Pancreas (tissue), 10 donors: ENCODE measurements around the gene PUM2. TPM values are rescaled to one million over a fixed set of nuclear protein-coding genes. Genes with fewer than 3 reads are reported as not detected.
A peak's percentile ranks its signal among the peaks of the same experiment; 100 is the strongest.

Experiments used
- ATAC-seq, 4 donors: fragments of 200-7000 bp; cut with Tn5 transposase; one replicate each; pipeline versions ENCODE4 v1.8.0 to v1.9.1; 2020; ENCODE audit warnings: mild to moderate bottlenecking in 4 of 4, moderate library complexity in 4 of 4
- DNase-seq, 6 donors: peaks; one replicate each; pipeline ENCODE4 v3.0.0-alpha.2; 2020
- FAIRE-seq: peaks from 2 replicates; lab custom pipeline; 2012; peaks lifted over from hg19 to GRCh38; lab: Jason Lieb, UNC
- H3K27ac ChIP-seq, 4 donors: fragments of 200-600 bp; sonication (generic); 1 replicate in 3 of 4; 2 replicates in 1 of 4; pipeline versions ENCODE4 v1.5.0 to v1.8.0; 2020
- H3K27me3 ChIP-seq, 4 donors: fragments of 200-600 bp; one replicate each; pipeline ENCODE4 v1.8.0; 2021
- H3K36me3 ChIP-seq, 3 donors: fragments of 200-600 bp; sonication (generic) in 1 of 3; one replicate each; pipeline versions ENCODE4 v1.5.0 to v1.8.0; 2020 to 2021
- H3K4me1 ChIP-seq, 3 donors: fragments of 200-600 bp; one replicate each; pipeline ENCODE4 v1.8.0; 2021
- H3K4me3 ChIP-seq, 4 donors: fragments of 200-600 bp; sonication (generic) in 2 of 4; one replicate each; pipeline versions ENCODE4 v1.5.0 to v1.8.0; 2020 to 2021
- H3K9me3 ChIP-seq, 4 donors: fragments of 200-600 bp; one replicate each; pipeline ENCODE4 v1.8.0; 2021
- WGBS, 2 donors: extraction: QIAGEN DNeasy Blood & Tissue Kit; methylation state at CpG; one replicate each; pipeline ENCODE4 v1.1.7; 2013; 5-methylcytosine and 5-hydroxymethylcytosine counted together
- intact Hi-C, 3 donors: fragments of 100-400 bp; cut with DNase I; formaldehyde crosslinking; loops; one replicate each; pipeline versions ENCODE4 v1.11.1 to v1.14.2; 2022
- polyA plus RNA-seq, 2 donors: library from polyadenylated mRNA; stranded (reverse); fragments of 200-250 nt; gene quantifications; one replicate each; pipeline ENCODE4 v1.2.3, GENCODE V29; 2013
- total RNA-seq, 6 donors: library from RNA; stranded (reverse); fragmentation: NEBNext Ultra II Directional in 4 of 6; extraction: Animal tissue kit (Norgen Biotek cat#: 25700) in 4 of 6; gene quantifications; one replicate each; pipeline versions ENCODE4 v1.2.1 to v1.2.4, GENCODE V29; 2021 to 2023
- TF ChIP-seq, protein P1 (sequence below), 4 donors: fragments of 200-600 bp; sonication (generic) in 3 of 4; IDR thresholded peaks; one replicate each; pipeline versions ENCODE4 v1.5.0 to v1.8.0; 2021; ENCODE audit warnings: antibody characterized with exemption in 4 of 4
- donor health status: healthy with polysubstance abuse.
- donor health status: DM: no; HTN: no; CAD: no; lungs with moderate emphysema.
- donor health status: DM: no; HTN: no; CAD: no.
- donor health status: control.
- donor health status: control.
- donor health status: Bipolar disorder and iron deficiency.
- donor health status: DM: yes; HTN: yes; CAD: no.
- donor health status: DM: no; HTN: no; CAD: no.
- donor health status: DM: no; HTN: no; CAD: no.
- donor health status: DM: yes; HTN: yes; CAD: no.

PUM2 gene
- total and polyA plus RNA-seq, 8 donors = 17.0 to 70.2 (median 40.8) TPM

DNA sequence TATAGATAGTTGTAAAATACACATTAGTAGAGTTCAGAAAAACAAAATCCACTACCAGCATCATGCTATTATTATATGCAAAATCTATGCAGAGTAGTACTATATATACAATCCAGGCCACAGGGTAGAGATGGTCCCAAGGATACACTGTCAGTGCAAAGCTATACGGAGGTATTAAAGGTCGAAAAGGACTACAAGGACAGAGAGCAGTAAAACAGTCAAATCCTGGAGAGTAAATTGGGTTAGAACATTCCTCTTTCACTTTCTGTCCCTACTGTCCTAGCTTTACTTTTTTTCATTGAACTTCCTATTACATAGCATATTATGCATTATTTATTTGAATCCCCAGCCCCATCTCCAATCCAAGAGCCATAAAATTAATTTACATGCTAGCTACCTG is 86.0 kb downstream of the PUM2 start:
- no peak overlapping the region for H3K4me3 ChIP-seq
- H3K27me3 ChIP-seq = no peaks in the 10 kb centered on the region
- ATAC-seq = no peak
- intact Hi-C loops = no loop called here
- H3K9me3 ChIP-seq = no peaks in the 10 kb centered on the region
- peaks cover 0 to 13% (median 8%) of the 10 kb centered on the region in 3 donors for H3K36me3 ChIP-seq
- no peak for FAIRE-seq
- TF ChIP-seq, protein P1, sequence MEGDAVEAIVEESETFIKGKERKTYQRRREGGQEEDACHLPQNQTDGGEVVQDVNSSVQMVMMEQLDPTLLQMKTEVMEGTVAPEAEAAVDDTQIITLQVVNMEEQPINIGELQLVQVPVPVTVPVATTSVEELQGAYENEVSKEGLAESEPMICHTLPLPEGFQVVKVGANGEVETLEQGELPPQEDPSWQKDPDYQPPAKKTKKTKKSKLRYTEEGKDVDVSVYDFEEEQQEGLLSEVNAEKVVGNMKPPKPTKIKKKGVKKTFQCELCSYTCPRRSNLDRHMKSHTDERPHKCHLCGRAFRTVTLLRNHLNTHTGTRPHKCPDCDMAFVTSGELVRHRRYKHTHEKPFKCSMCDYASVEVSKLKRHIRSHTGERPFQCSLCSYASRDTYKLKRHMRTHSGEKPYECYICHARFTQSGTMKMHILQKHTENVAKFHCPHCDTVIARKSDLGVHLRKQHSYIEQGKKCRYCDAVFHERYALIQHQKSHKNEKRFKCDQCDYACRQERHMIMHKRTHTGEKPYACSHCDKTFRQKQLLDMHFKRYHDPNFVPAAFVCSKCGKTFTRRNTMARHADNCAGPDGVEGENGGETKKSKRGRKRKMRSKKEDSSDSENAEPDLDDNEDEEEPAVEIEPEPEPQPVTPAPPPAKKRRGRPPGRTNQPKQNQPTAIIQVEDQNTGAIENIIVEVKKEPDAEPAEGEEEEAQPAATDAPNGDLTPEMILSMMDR (IDR thresholded peaks at IDR 0.05) = no peak
- WGBS, 2 donors = 71 to 80% methylated on average over 2 of the region's 2 CpGs
- H3K27ac ChIP-seq = peak overlapping the region in 1 of 4 donors; percentile 30
- no peak for DNase-seq
- no peaks in the 10 kb centered on the region for H3K4me1 ChIP-seq

DNA sequence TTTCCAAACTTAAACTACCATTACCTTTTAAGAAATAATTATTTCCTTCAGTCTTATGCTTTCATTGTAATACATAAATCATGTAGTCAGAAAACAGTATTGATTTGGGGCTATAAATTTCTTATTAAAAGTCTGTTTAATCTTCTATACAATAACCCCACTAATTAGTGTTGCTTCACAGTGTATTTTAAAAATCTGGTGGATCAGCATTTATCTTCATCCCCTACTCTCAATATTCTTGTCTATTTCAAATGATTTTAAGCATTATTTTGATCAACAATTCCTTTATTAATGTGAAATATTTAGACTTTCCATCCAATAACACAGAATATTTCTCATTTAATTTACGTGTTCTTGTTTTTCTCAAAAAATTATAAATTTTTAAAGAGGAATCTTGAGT is 93.2 kb downstream of the PUM2 start:
- Histone ChIP-seq H3K4me3 (no peak overlapping the region), H3K27ac (no peak overlapping the region), H3K36me3 (peaks cover 5 to 41% (median 37%) of the 10 kb centered on the region in 3 donors), H3K27me3 (no peaks in the 10 kb centered on the region), H3K9me3 (no peaks in the 10 kb centered on the region), H3K4me1 (no peaks in the 10 kb centered on the region)
- DNase-seq = no peak
- 96 to 98% methylated on average over 1 of the region's 1 CpG for WGBS, 2 donors
- TF ChIP-seq, protein P1 (IDR thresholded peaks at IDR 0.05) = no peak
- ATAC-seq = no peak
- intact Hi-C loops = no loop called here
- FAIRE-seq = no peak

DNA sequence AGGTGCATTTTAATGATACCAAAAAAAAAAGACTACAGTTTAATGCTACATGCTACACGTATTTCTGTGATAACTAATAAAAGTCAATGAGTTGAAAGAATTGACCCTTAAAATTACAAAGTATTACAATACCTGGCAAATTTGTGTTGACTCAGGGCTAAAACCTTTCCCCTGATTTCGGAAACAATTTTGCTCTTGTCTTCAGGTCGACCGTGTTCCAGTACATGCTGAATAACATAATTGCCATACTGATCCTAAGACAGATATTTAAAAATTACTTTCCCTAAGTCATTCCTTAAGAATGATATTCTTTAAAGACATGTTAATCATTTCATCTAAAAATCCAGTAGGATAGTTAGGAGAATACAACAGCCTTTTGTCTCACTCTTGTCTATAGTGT is 95.9 kb downstream of the PUM2 start:
- Histone ChIP-seq H3K27ac (no peak overlapping the region), H3K27me3 (no peaks in the 10 kb centered on the region), H3K36me3 (peaks cover 5 to 51% (median 28%) of the 10 kb centered on the region in 3 donors), H3K9me3 (no peaks in the 10 kb centered on the region), H3K4me1 (no peaks in the 10 kb centered on the region), H3K4me3 (no peak overlapping the region)
- ATAC-seq (no peak), DNase-seq (no peak), FAIRE-seq (no peak)
- TF ChIP-seq, protein P1 (IDR thresholded peaks at IDR 0.05) = no peak
- intact Hi-C loops = no loop called here
- WGBS, 2 donors = 95 to 96% methylated on average over 4 of the region's 4 CpGs

DNA sequence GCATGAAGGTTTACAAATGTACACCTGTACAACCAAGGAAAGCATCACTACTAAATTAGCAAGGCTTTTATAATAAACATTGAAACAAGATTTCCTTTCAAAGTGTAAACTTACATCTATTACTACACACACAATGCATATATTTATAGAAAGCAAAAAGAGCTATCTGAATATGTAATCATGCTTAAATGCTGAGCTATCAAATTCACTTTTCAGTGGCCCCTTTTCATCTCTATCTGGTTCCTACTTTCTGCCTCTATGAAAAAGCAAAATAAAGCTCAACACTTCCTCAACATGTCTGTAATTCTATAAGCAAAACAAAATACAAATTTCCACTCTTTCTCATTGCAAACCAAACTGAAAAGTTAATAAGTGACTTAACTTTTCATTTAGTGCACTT is 100.2 kb downstream of the PUM2 start:
- intact Hi-C loops = no loop called here
- no peak overlapping the region for H3K4me3 ChIP-seq
- DNase-seq (no peak), FAIRE-seq (no peak), ATAC-seq (no peak)
- no peaks in the 10 kb centered on the region for H3K9me3 ChIP-seq
- no peaks in the 10 kb centered on the region for H3K27me3 ChIP-seq
- TF ChIP-seq, protein P1 (IDR thresholded peaks at IDR 0.05) = no peak
- no peak overlapping the region for H3K27ac ChIP-seq
- peaks cover 0 to 60% (median 23%) of the 10 kb centered on the region in 3 donors for H3K36me3 ChIP-seq
- H3K4me1 ChIP-seq = no peaks in the 10 kb centered on the region

DNA sequence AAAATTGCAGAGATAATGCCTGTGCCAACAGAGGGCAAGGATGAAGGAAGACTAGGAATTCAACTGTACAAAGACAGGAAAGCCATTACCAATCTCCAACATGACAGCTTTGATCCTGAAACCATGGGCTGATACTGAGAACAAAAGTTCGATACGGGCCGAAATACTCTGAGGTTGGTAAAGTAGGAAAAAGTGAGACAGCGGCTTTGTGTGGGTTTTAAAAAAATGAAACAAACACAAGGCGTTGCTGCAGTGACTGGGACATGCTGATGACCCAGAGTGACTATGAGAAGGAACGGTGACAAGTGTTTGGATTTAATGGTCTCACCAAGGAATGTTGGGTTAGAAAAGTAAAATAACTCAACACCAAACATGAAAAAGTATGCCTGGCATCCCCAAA is 101.5 kb downstream of the PUM2 start:
- intact Hi-C loops = no loop called here
- H3K36me3 ChIP-seq = peaks cover 0 to 47% (median 17%) of the 10 kb centered on the region in 3 donors
- no peak for ATAC-seq

More for the DNA sequence above, 101.5 kb downstream of the PUM2 start:
- DNase-seq (no peak), FAIRE-seq (no peak)
- H3K4me1 ChIP-seq = no peaks in the 10 kb centered on the region
- 87 to 96% methylated on average over 6 of the region's 6 CpGs for WGBS, 2 donors
- no peaks in the 10 kb centered on the region for H3K27me3 ChIP-seq
- no peaks in the 10 kb centered on the region for H3K9me3 ChIP-seq
- H3K4me3 ChIP-seq = no peak overlapping the region
- TF ChIP-seq, protein P1 (IDR thresholded peaks at IDR 0.05) = no peak
- no peak overlapping the region for H3K27ac ChIP-seq
